Endometrium (tissue), 2 donors: ENCODE results near the gene COLEC11.
"Not testable (repeated sequence)": the region's sequence is repeated elsewhere in the genome, so short reads cannot be mapped to it uniquely, and the experiment has no call there.

Experiments used
- FAIRE-seq: peaks from 2 replicates; lab custom pipeline; 2012; peaks lifted over from hg19 to GRCh38; lab: Jason Lieb, UNC
- donor health status: control.
- donor health status: control.

Gene COLEC11

GRCh38 chr2:3654531-3655225 lies 59.8 kb downstream of the COLEC11 start:
- no peak for FAIRE-seq

GRCh38 chr2:3655871-3656761 lies 61.2 kb downstream of the COLEC11 start:
- no peak for FAIRE-seq

GRCh38 chr2:3656762-3657721 lies 62.1 kb downstream of the COLEC11 start:
- no peak for FAIRE-seq

DNA sequence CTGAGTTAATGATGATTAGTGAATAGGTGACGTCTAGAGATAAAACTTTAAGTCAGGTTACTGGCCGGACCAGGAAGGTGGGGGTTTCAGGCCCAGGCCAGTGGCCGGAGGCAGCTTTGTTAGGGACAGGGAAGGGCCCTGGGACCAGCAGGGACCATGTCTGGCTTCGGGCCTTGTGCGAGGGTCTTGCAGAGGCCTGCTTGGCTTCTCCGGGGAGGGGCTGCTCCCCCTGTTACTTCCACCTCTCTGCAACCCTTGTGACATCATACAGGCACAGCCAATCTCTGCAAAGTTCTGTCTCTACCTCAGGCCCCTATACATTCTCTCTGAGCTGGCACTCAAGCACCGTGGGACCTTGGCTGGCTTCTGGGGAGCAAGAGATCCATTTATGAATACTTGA lies 63.0 kb downstream of the COLEC11 start, which contains the start of gene ALLC:
ALLC (plus strand) TSS at position 320 of the 400 bp plus-strand sequence. CDS start 12,958 bp downstream, outside the sequence.
- no peak for FAIRE-seq

DNA sequence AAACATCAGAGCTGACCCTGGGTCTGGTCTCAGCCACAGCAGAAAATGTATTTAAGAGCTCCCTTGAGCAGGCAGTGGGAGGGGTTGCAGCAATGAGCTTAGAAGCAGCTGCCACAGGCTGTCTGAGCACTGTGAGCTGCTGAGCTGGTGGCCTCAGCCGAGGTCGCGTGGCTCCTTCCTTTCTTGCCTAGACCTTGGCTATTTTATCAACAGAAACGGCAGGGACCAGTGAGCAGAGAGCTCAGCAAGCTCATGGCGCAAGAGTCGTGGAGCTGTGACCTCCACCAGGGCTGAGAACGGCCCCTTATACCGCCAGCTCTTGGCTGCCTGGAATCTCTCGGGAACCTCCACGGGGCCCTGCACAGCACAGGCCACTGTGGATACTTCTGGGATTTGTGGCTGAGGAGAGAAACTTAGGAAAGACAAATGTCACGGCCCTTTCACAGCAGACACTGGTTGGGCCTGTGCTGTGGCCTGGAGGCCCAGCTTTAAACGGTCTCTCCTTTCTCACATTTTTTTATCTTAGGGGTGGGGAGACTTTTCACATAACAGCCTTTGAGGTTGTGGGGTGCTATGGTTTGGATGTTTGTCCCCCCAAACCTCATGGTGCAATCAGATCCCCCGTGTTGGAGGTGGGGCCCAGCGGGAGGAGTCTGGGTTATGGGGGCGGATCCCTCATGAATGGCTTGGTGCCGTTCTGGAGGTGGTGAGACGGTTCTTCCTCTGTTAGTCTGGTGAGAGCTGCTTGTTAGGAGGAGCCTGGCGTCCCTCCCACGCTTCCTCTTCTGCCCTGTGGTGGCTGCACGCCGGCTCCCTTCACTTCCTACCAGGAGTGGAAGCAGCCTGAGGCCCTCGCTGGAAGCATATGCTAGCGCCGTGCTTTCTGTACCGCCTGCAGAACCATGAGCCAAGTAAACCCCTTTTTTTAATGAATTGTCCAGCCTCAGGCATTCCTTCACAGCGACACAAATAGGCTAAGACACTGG lies 64.8 kb downstream of the COLEC11 start:
- FAIRE-seq: no peak

DNA sequence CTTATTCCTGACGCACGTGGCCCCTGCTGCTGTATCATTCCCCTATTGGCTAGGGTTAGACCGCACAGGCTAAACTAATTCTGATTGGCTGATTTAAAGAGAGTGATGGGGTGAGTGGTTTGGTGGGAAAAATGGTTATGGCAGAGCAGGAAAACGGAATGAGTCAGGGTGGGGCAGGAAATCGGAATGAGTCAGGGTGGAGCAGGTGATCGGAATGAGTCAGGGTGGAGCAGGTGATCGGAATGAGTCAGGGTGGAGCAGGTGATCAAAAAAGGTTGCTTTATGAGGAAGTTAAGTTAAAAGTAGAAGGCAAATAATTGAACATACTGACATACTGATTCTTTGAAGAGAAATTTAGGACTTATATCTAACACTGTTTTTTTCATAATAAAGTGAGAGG lies 65.7 kb downstream of the COLEC11 start:
- FAIRE-seq: not testable (repeated sequence)

DNA sequence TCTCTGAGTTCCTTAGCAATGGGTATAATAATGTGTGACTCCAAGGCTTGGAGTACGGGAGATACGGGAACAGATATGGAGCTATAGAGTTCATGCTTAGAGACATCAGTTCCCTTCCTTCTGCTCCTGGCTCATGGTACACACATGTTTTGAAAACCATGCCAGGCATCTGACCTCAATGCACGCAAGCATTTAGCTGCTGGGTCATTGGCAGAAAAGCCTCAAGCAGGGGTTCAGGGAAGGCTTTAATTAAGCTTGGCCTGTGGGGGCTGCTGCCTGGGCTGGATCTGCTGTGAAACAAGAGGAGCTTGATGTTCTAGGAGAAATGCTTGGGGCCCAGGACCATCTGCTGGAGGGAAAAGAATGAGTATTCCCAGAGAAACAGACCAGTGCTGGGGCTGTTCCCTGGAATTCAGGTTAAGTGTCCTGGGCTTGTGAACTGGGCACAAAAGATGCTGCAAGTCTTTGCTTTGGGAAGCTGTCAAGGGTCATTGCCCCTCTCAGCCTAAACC lies 66.3 kb downstream of the COLEC11 start:
- FAIRE-seq: no peak

DNA sequence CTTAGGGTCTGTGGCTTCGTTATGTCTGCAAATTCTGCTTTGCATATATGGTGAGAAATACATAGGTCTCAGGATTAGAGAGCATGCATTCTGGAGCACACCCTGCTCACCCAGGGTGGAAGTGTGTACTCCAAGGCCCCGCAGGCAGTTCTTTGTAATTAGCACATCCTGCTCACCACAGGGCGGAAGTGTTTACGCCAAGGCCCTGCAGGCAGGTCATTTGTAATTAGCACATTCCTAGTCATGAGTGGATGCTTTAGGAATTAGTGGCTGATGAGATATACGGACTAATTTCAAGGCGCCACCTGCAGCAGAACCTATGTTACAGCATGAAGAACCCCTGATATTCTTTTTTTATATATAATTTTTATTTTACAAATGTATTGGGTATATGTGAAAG lies 67.3 kb downstream of the COLEC11 start:
- FAIRE-seq: no peak

DNA sequence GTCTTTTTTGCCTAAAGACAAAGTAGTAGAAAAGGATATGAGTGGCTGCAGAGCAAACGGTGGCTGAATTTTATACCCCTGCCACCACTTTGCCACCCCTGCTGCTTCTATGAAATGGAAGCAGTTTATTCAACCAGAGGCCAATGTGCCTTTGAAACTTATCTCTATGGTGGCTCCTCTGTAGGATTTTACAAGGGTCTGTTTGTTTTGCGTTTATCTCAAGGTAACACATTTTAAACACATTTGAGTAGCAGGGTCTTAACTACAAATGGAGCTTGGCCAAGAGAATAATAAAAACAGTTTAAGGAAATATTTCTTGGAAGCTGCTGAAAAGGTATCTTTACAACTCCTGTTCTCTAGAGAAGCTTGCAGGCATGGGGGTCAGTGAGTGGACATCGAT lies 69.2 kb downstream of the COLEC11 start:
- FAIRE-seq: no peak

DNA sequence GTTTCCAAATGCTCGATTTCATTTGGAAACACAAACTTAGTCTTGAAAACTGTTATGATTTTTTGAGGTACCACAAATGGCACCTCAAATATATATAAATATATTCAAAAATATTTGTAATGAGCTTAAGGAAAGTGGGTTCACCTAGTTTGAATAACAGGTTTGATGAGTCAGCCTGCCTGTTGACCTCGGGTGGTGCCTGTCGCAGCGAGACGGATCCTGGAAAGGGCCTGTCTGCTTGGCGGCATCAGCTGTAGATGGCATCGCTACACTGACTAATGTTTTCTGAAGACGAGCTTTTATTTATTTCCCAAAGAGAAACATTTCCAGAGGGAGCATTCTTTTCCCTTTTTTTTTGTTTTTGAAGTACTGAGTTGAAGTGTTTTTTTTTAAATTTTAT lies 70.0 kb downstream of the COLEC11 start:
- no peak for FAIRE-seq

- FAIRE-seq: no peak
These were observed 71.1 kb downstream of the COLEC11 start for GRCh38 chr2:3665886-3666612.

DNA sequence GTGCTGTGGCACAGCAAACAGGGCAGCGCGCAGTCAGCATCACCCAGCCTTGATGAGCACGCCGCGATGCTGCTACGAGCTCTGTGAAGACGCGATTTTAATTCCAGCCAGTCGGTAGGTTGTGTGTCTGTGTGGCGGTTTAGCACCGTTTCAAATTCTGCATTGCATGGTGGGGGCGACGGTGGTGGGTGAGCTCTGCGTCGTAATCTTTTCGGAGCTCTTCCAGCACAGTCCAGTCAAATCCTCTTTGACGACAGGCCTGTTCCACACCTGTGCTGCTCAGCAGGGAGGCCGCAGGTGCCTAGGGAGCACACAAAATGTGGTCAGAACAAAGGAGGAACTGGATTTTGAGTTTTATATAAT lies 71.7 kb downstream of the COLEC11 start:
- FAIRE-seq: no peak

GRCh38 chr2:3667151-3667631 lies 72.3 kb downstream of the COLEC11 start:
- FAIRE-seq: no peak

DNA sequence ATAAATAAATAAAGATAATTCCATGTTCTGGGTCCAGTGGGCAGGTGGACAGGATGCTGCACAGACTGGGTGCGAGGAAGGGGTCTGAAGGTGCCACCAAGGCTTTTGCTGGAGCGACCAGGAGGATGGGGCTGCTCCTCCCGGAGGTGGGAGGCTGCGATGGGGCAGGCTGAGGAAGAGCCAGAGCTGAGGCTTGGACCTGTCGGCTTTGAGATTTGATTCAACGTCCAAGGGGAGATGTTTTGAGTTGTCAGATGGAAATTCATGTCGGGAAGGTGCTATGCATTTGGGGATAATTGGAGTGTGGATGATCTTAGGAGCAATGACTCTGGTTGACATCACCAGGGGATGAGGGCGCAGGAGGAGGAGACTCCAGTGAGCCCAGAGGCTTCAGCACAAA lies 74.7 kb downstream of the COLEC11 start:
- no peak for FAIRE-seq

GRCh38 chr2:3670376-3670775 lies 75.5 kb downstream of the COLEC11 start:
- no peak for FAIRE-seq

GRCh38 chr2:3670941-3671340 lies 76.0 kb downstream of the COLEC11 start:
- no peak for FAIRE-seq

- FAIRE-seq: no peak
These were observed 78.2 kb downstream of the COLEC11 start for GRCh38 chr2:3672861-3673678.

DNA sequence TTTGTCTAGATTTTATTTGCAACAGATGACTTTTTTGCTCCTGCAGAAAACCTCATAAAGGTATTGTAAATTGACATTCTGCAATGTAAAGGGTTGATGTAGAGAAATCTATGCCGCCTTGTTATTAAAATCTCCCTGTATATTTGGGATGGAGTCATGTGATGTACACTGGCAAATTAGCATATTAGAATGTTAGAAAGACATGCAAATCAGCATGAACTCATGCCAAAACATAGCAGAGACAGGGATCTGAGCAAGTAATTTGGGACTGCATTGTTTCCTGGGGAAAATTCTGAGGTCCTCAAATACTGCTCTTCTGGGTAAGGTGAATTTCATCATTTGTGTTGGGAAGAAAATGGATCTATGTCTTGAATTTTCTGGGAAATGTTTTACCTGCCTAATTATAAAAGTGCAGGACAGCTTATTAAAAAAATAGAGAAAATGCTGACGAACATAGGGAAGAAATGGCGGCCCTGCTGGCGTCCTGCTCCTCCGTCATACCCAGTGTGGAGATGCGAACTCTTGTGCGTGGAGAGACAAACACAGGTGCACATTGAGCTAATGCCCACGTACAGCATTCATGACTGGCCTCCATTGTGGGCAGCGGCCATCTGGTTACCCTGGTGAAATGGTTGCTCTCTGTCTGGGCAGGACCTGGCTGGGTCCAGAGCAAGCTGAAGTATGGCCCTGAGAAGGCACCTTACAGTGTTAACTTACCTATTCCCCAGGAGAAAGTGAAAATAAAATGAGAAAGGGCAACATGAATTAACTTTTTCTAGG lies 79.3 kb downstream of the COLEC11 start:
- FAIRE-seq: no peak
